ENCODE data around the gene FARP1.

FARP1 gene

GRCh38 chr13:98232456-98232855 is 89.6 kb downstream of the FARP1 start:
- TF ChIP-seq CREB1 (IDR thresholded peaks at IDR 0.05; ENCODE audit: low read depth) (no peak), TCF12 (IDR thresholded peaks at IDR 0.05; ENCODE audit: low read depth) (no peak), TEAD4 (IDR thresholded peaks at IDR 0.05) (no peak), USF1 (IDR thresholded peaks at IDR 0.05) (no peak), MAX (IDR thresholded peaks at IDR 0.05) (no peak), ZBTB7A (IDR thresholded peaks at IDR 0.05; ENCODE audit: low read depth) (no peak), NFIC (IDR thresholded peaks at IDR 0.05) (no peak), YY1 (IDR thresholded peaks at IDR 0.05; ENCODE audit: low read depth) (no peak), RAD21 (IDR thresholded peaks at IDR 0.05; ENCODE audit: low read depth) (no peak), REST (IDR thresholded peaks at IDR 0.05; ENCODE audit: low read depth) (no peak)

GRCh38 chr13:98233127-98233526 is 90.2 kb downstream of the FARP1 start:
- TF ChIP-seq TCF12 (IDR thresholded peaks at IDR 0.05; ENCODE audit: low read depth): no peak
- TF ChIP-seq CREB1 (IDR thresholded peaks at IDR 0.05; ENCODE audit: low read depth): no peak
- TF ChIP-seq YY1 (IDR thresholded peaks at IDR 0.05; ENCODE audit: low read depth): no peak
- no peak for TF ChIP-seq EGR1 (IDR thresholded peaks at IDR 0.05)
- TF ChIP-seq NFIC (IDR thresholded peaks at IDR 0.05): no peak
- TF ChIP-seq ZBTB7A (IDR thresholded peaks at IDR 0.05; ENCODE audit: low read depth): no peak
- no peak for TF ChIP-seq FOXM1 (IDR thresholded peaks at IDR 0.05; ENCODE audit: borderline replicate concordance, low read depth)
- no peak for TF ChIP-seq RAD21 (IDR thresholded peaks at IDR 0.05; ENCODE audit: low read depth)
- no peak for TF ChIP-seq CEBPB (IDR thresholded peaks at IDR 0.05)
- TF ChIP-seq TAF1 (IDR thresholded peaks at IDR 0.05; ENCODE audit: low read depth): no peak
- no peak for TF ChIP-seq MAX (IDR thresholded peaks at IDR 0.05)
- no peak for TF ChIP-seq USF1 (IDR thresholded peaks at IDR 0.05)
- TF ChIP-seq TEAD4 (IDR thresholded peaks at IDR 0.05): no peak

- no peak for TF ChIP-seq USF1 (IDR thresholded peaks at IDR 0.05)
- TF ChIP-seq TAF1 (IDR thresholded peaks at IDR 0.05; ENCODE audit: low read depth): no peak
- no peak for TF ChIP-seq NFIC (IDR thresholded peaks at IDR 0.05)
- TF ChIP-seq ZBTB7A (IDR thresholded peaks at IDR 0.05; ENCODE audit: low read depth): no peak
- TF ChIP-seq TEAD4 (IDR thresholded peaks at IDR 0.05): no peak
- TF ChIP-seq FOXM1 (IDR thresholded peaks at IDR 0.05; ENCODE audit: borderline replicate concordance, low read depth): no peak
- no peak for TF ChIP-seq RAD21 (IDR thresholded peaks at IDR 0.05; ENCODE audit: low read depth)
- TF ChIP-seq TCF12 (IDR thresholded peaks at IDR 0.05; ENCODE audit: low read depth): no peak
- TF ChIP-seq YY1 (IDR thresholded peaks at IDR 0.05; ENCODE audit: low read depth): no peak
- no peak for TF ChIP-seq MAX (IDR thresholded peaks at IDR 0.05)
- TF ChIP-seq CREB1 (IDR thresholded peaks at IDR 0.05; ENCODE audit: low read depth): no peak
- no peak for TF ChIP-seq EGR1 (IDR thresholded peaks at IDR 0.05)
- TF ChIP-seq EP300 (IDR thresholded peaks at IDR 0.05; ENCODE audit: borderline replicate concordance): no peak
- no peak for TF ChIP-seq REST (IDR thresholded peaks at IDR 0.05; ENCODE audit: low read depth)
- no peak for TF ChIP-seq CEBPB (IDR thresholded peaks at IDR 0.05)
Observed at GRCh38 chr13:98234348-98234747, 91.5 kb downstream of the FARP1 start.

- TF ChIP-seq NFIC (IDR thresholded peaks at IDR 0.05): no peak
- TF ChIP-seq TAF1 (IDR thresholded peaks at IDR 0.05; ENCODE audit: low read depth): no peak
- no peak for TF ChIP-seq YY1 (IDR thresholded peaks at IDR 0.05; ENCODE audit: low read depth)
- TF ChIP-seq CEBPB (IDR thresholded peaks at IDR 0.05): no peak
- no peak for TF ChIP-seq EP300 (IDR thresholded peaks at IDR 0.05; ENCODE audit: borderline replicate concordance)
- no peak for TF ChIP-seq FOXM1 (IDR thresholded peaks at IDR 0.05; ENCODE audit: borderline replicate concordance, low read depth)
- TF ChIP-seq USF1 (IDR thresholded peaks at IDR 0.05): no peak
- TF ChIP-seq REST (IDR thresholded peaks at IDR 0.05; ENCODE audit: low read depth): no peak
- no peak for TF ChIP-seq TCF12 (IDR thresholded peaks at IDR 0.05; ENCODE audit: low read depth)
- TF ChIP-seq RAD21 (IDR thresholded peaks at IDR 0.05; ENCODE audit: low read depth): no peak
- TF ChIP-seq TEAD4 (IDR thresholded peaks at IDR 0.05): no peak
- no peak for TF ChIP-seq EGR1 (IDR thresholded peaks at IDR 0.05)
- no peak for TF ChIP-seq ZBTB7A (IDR thresholded peaks at IDR 0.05; ENCODE audit: low read depth)
- TF ChIP-seq MAX (IDR thresholded peaks at IDR 0.05): no peak
- no peak for TF ChIP-seq CREB1 (IDR thresholded peaks at IDR 0.05; ENCODE audit: low read depth)
Observed at GRCh38 chr13:98236197-98236596, 93.3 kb downstream of the FARP1 start.
